ENCODE data around the gene FAM47E. TPM values are rescaled to one million over a fixed set of nuclear protein-coding genes. Genes with fewer than 3 reads are reported as not detected.

Gene FAM47E
- total and polyA plus RNA-seq, 9 of the 15 experiments (the other 6 are each of a cell fraction or from before 2014, with no cell fraction given) = 3.7 to 15.6 (median 6.4) TPM

DNA sequence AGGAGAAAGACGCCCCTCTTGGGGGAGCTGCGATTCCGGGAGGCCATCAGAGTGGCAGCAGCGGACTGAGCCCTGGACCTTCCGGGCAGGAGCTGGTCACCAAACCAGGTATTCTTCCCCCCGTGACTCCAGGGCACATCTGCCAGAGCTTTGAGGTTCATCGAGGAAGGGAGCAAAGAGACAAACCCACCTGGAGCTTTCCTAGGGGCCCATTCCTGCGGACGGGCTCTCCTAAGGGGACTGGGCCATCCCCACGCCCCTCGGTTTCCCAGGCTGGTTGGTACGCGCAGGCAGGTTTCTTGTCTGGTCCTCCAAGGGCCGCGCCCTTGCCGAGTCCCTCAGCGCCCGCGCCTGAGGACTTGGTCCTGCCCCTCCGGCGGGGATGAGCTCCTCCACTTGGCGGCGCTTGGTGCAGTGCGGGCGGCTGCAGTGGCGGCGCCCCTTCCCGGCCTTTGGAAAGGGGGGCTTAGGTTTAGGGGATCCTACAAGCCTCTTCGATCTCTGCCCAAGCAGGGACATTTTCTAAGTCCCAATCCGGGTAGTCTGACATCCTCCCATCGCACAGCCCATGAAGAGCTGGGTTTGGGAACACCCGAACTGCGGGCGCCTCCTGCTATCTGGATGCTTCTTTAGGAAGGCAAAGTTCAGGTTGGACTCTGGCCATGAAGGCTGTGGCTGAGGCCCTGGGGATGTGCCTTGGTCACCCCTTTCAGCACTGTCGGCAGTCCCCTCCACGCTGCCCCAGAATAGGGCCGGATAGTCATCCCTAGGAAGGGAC, 55.5 kb downstream of the FAM47E start:
- Histone ChIP-seq H3K27ac (ENCODE audit: extremely low read depth, low read depth, low read length) (no peak overlapping the region; the same call in 2 of the 3 replicates), H3K4me2 (ENCODE audit: insufficient read depth, low read length) (peak overlapping the region; percentile 34; the same call in 1 of the 2 replicates), H3K79me2 (ENCODE audit: control insufficient read depth, insufficient read depth, low read length) (no peaks in the 10 kb centered on the region), H3K36me3 (ENCODE audit: control insufficient read depth, insufficient read depth, low read length) (no peaks in the 10 kb centered on the region), H2AFZ (ENCODE audit: low read depth, low read length) (peak overlapping the region; percentile 71), H4K20me1 (replicated peaks; ENCODE audit: control insufficient read depth, insufficient read depth, low read length) (no peaks in the 10 kb centered on the region), H3K27me3 (ENCODE audit: control insufficient read depth in 2 of 2, insufficient read depth in 2 of 2, low read length in 2 of 2) (no peaks in the 10 kb centered on the region), H3K9me1 (ENCODE audit: control insufficient read depth, insufficient read depth, low read length) (no peaks in the 10 kb centered on the region), H3K4me3 (peak overlapping the region; percentile 41), H3K4me1 (replicated peaks in 1 of 2; ENCODE audit: control insufficient read depth in 2 of 2, insufficient read depth in 2 of 2, low read length in 2 of 2) (peaks cover 17 to 22% of the 10 kb centered on the region in 2 experiments), H3K9ac (ENCODE audit: insufficient read depth in 1 of 2, low read depth in 2 of 2, low read length in 2 of 2) (peak overlapping the region; percentile 42 to 79; a peak in 3 of 4 replicates), H3K9me3 (replicated peaks; ENCODE audit: control insufficient read depth, insufficient read depth, low read depth, low read length) (no peaks in the 10 kb centered on the region)
- BruUV-seq (replicated peaks) = TSS peak; percentile 50
- ChIA-PET CTCF (ENCODE audit: low intra/inter-chr PET ratio) (no interaction called here), POLR2A (interaction anchor here (0.6 kb wide), 1 partner anchor 686 kb away, joined by 3 read pairs; no protein-coding TSS in a partner anchor)
- 85% methylated on average over 28 of the region's 37 CpGs for WGBS (ENCODE audit: insufficient coverage, low coverage, missing lambda C conversion rate)
- in situ Hi-C loops (cut with MboI) = no loop called here
- intact Hi-C loops (cut with micrococcal nuclease) = no loop called here
- no peak for FAIRE-seq
- DNase-seq (ENCODE audit: extremely low read depth in 1 of 4, low spot score in 3 of 4) = no peak
- TF ChIP-seq, protein P1, sequence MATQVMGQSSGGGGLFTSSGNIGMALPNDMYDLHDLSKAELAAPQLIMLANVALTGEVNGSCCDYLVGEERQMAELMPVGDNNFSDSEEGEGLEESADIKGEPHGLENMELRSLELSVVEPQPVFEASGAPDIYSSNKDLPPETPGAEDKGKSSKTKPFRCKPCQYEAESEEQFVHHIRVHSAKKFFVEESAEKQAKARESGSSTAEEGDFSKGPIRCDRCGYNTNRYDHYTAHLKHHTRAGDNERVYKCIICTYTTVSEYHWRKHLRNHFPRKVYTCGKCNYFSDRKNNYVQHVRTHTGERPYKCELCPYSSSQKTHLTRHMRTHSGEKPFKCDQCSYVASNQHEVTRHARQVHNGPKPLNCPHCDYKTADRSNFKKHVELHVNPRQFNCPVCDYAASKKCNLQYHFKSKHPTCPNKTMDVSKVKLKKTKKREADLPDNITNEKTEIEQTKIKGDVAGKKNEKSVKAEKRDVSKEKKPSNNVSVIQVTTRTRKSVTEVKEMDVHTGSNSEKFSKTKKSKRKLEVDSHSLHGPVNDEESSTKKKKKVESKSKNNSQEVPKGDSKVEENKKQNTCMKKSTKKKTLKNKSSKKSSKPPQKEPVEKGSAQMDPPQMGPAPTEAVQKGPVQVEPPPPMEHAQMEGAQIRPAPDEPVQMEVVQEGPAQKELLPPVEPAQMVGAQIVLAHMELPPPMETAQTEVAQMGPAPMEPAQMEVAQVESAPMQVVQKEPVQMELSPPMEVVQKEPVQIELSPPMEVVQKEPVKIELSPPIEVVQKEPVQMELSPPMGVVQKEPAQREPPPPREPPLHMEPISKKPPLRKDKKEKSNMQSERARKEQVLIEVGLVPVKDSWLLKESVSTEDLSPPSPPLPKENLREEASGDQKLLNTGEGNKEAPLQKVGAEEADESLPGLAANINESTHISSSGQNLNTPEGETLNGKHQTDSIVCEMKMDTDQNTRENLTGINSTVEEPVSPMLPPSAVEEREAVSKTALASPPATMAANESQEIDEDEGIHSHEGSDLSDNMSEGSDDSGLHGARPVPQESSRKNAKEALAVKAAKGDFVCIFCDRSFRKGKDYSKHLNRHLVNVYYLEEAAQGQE (IDR thresholded peaks at IDR 0.05; ENCODE audit: borderline replicate concordance) = no peak
- TF ChIP-seq, protein P1 (CRISPR knock-in tag; IDR thresholded peaks at IDR 0.05; ENCODE audit: low read depth) = no peak
- TF ChIP-seq, protein P2, sequence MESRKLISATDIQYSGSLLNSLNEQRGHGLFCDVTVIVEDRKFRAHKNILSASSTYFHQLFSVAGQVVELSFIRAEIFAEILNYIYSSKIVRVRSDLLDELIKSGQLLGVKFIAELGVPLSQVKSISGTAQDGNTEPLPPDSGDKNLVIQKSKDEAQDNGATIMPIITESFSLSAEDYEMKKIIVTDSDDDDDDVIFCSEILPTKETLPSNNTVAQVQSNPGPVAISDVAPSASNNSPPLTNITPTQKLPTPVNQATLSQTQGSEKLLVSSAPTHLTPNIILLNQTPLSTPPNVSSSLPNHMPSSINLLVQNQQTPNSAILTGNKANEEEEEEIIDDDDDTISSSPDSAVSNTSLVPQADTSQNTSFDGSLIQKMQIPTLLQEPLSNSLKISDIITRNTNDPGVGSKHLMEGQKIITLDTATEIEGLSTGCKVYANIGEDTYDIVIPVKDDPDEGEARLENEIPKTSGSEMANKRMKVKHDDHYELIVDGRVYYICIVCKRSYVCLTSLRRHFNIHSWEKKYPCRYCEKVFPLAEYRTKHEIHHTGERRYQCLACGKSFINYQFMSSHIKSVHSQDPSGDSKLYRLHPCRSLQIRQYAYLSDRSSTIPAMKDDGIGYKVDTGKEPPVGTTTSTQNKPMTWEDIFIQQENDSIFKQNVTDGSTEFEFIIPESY (CRISPR knock-in tag; IDR thresholded peaks at IDR 0.05) = peak; percentile 63; the same call in 1 of the 2 replicates
- no peak for ATAC-seq
